Breast epithelium (tissue), 3 donors: ENCODE results near the gene SRSF10.

Experiments used
- CTCF ChIP-seq, 3 donors: fragments of 450-650 bp; IDR thresholded peaks; one replicate each; pipeline ENCODE4 v1.5.1; 2016 to 2017; ENCODE audit warnings: antibody characterized with exemption in 3 of 3, mild to moderate bottlenecking in 3 of 3, moderate library complexity in 3 of 3
- POLR2A ChIP-seq: fragments of 450-650 bp; IDR thresholded peaks from one replicate; pipeline ENCODE4 v1.6.1; 2016; ENCODE audit warnings: antibody characterized with exemption, mild to moderate bottlenecking, moderate library complexity

- TF ChIP-seq CTCF (IDR thresholded peaks at IDR 0.05) = no peak
- TF ChIP-seq POLR2A = no peak
These were observed 51.3 kb downstream of the SRSF10 start for GRCh38 chr1:23928789-23929188.
